Stimulated activated CD4-positive, alpha-beta T cell treated with anti-CD3 and anti-CD28 coated beads, Interleukin-1b, Interleukin-23, amount 100 ng/mL, for 1 hour (primary cell): Measurements from ENCODE around the gene DDAH2.
"Not testable (repeated sequence)": the region's sequence is repeated elsewhere in the genome, so short reads cannot be mapped to it uniquely, and the experiment has no call there.

Experiments
- DNase-seq, 2 donors: peaks; one replicate each; pipeline ENCODE4 v3.0.0-alpha.2; 2020; ENCODE audit warnings: low read depth in 2 of 2

Gene DDAH2

GRCh38 chr6:31713465-31713864 is 15.6 kb downstream of the DDAH2 start:
- DNase-seq: no peak

GRCh38 chr6:31712296-31712695 is 16.8 kb downstream of the DDAH2 start:
- no peak for DNase-seq

DNA sequence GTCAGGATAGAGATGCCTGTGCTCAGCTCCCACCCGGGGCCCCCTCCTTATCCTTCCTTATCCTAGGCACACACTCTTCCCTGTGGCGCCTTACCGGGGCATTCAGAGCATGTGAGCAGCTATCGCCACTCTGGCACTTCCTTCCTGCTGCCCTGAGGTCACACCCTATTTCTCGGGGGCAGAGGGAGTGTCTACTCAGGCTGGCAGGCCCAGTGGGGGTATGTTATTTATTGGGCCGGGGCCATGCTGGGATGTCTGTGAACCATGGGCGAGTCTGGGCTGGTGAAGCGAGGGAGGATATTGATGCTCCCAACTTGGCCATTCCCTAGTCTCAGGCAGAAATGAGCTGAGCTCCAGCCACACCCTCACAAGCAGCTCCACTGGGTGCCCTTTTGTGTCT is 17.9 kb downstream of the DDAH2 start:
- DNase-seq: no peak

- no peak for DNase-seq
Observed at GRCh38 chr6:31710523-31711219, 18.4 kb downstream of the DDAH2 start.

- not testable (repeated sequence) for DNase-seq
Observed at GRCh38 chr6:31709157-31709556, 19.9 kb downstream of the DDAH2 start.

DNA sequence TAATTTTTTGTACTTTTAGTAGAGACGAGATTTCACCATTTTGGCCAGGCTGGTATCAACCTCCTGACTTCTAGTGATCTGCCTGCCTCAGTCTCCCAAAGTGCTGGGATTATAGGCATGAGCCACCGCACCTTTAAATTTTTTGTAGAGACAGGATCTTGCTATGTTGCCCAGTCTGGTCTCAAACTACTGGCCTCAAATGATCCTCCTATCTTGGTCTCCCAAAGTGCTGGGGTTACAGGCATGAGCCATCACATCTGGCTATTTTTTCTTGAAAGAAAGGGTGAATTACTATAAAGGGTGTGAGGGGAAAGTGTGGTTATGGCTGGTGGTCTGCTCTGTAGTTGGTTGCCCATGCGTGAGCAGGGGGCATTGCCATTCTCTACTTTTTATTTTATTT is 20.9 kb downstream of the DDAH2 start:
- no peak for DNase-seq

DNA sequence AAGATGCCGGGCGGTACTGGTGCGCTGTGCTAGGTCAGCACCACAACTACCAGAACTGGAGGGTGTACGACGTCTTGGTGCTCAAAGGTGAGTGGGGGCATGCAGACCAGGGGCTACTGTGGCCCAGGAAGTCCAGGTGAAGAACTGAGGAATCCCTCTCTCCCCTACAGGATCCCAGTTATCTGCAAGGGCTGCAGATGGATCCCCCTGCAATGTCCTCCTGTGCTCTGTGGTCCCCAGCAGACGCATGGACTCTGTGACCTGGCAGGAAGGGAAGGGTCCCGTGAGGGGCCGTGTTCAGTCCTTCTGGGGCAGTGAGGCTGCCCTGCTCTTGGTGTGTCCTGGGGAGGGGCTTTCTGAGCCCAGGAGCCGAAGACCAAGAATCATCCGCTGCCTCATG is 21.4 kb downstream of the DDAH2 start:
- DNase-seq: no peak

DNA sequence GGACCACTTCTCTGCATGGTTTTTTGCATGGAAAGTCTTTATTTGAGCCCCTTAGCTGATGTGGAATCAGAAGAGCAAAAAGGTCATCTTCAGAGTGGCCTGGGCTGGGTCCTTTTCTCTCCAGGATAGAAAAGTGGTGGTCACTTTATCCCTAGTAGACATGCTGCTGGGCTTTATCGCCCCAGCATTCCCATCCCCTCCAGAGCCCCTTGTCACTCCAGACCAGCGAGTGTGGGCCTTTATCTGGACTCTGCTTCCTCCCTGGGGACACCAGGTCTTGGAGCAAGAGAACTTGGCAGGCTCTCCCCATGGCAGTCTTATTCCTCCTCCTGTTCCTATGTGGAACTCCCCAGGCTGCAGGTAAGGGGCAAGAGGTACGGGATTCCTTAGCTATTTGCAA is 22.5 kb downstream of the DDAH2 start, which contains the start of gene LY6G6F:
LY6G6F (plus strand) TSS at position 268 of the 400 bp plus-strand sequence; CDS start at position 309, 41 bp downstream.
- no peak for DNase-seq

- DNase-seq: no peak
Observed at GRCh38 chr6:31705931-31706330, 23.2 kb downstream of the DDAH2 start.

GRCh38 chr6:31702819-31703716 is 26.0 kb downstream of the DDAH2 start, which contains the start of gene ABHD16A:
ABHD16A (minus strand) TSS chr6:31703324; CDS start chr6:31703281, 43 bp downstream.
- peak; percentile 91 to 92 for DNase-seq

GRCh38 chr6:31702405-31702818 is 26.7 kb downstream of the DDAH2 start:
- DNase-seq: no peak

- no peak for DNase-seq
Observed at GRCh38 chr6:31701666-31702404, 27.3 kb downstream of the DDAH2 start.

- no peak for DNase-seq
Observed at GRCh38 chr6:31700740-31701401, 28.2 kb downstream of the DDAH2 start.

GRCh38 chr6:31697555-31697954 is 31.5 kb downstream of the DDAH2 start:
- DNase-seq: no peak

GRCh38 chr6:31693535-31693934 is 35.6 kb downstream of the DDAH2 start:
- no peak for DNase-seq

DNA sequence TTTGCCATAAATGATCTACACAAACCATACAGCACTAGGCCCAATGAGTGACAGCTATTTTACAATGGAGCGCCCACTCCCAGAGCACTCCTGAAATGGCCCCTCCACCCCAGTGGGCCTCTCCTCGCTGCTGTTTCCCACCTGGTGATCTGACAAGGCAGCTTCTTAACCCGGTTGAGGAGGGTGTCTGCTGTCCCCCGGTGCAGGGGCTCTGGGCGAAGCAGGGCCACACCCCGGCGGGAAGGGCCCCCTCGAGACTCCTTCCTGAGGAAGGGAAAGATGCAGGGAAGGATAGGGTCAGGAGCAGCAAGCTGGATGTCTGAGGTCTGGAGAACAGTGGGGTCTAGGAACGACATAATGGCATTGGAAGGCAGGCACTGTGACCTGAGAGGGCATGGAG is 36.2 kb downstream of the DDAH2 start:
- DNase-seq: no peak

- no peak for DNase-seq
Observed at GRCh38 chr6:31692353-31692752, 36.7 kb downstream of the DDAH2 start.

- no peak for DNase-seq
Observed at GRCh38 chr6:31691564-31692108, 37.5 kb downstream of the DDAH2 start.

GRCh38 chr6:31691078-31691463 is 38.0 kb downstream of the DDAH2 start:
- no peak for DNase-seq

GRCh38 chr6:31690231-31691077 is 38.6 kb downstream of the DDAH2 start:
- no peak for DNase-seq
